AG04450 (cell line): ENCODE measurements around the gene AMOTL2. TPM values are rescaled to one million over a fixed set of nuclear protein-coding genes. Genes with fewer than 3 reads are reported as not detected.

ENCODE experiments used
- CTCF ChIA-PET: fragments of 300-600, 350-600 bp; formaldehyde crosslinking; extraction: SDS; loops from one replicate; lab custom pipeline; 2022; ENCODE audit warnings: antibody characterized with exemption, inconsistent platforms; lab: Charles Lee
- POLR2A ChIA-PET: fragments of 350-600 bp; formaldehyde crosslinking; extraction: SDS; loops from one replicate; lab custom pipeline; 2021; ENCODE audit warnings: antibody characterized with exemption, inconsistent platforms; lab: Yijun Ruan, JAX
- DNase-seq: peaks from one replicate; pipeline ENCODE4 v3.0.0-alpha.2; 2011; ENCODE audit warnings: low read depth, low spot score
- H3K27ac ChIP-seq: one replicate; pipeline ENCODE4 v1.5.1; 2012; ENCODE audit warnings: low read depth, low read length, control low read depth
- H3K27me3 ChIP-seq: one replicate; pipeline ENCODE4 v1.6.0; 2012; ENCODE audit warnings: low read length; ENCODE audit not compliant: control insufficient read depth, insufficient read depth
- H3K4me3 ChIP-seq: 2 replicates; pipeline ENCODE4 v1.5.1; 2011; ENCODE audit warnings: mild to moderate bottlenecking, low read depth, low read length, control low read depth
- H3K9me3 ChIP-seq: 2 replicates; pipeline ENCODE4 v1.5.1; 2012; ENCODE audit warnings: low read length; ENCODE audit not compliant: control insufficient read depth, insufficient read depth
- CTCF ChIP-seq: IDR thresholded peaks from 2 replicates; pipeline ENCODE4 v1.5.1; 2011; ENCODE audit warnings: low read depth, low read length, control low read depth, inconsistent platforms
- polyA plus RNA-seq: library from polyadenylated mRNA; depleted of rRNA; stranded (reverse); fragments of >200 nt; gene quantifications from 2 replicates; pipeline ENCODE4 v1.2.3, GENCODE V29; 2011

The AMOTL2 gene
- polyA plus RNA-seq, 1 experiment, result 74.5 TPM

- ChIA-PET POLR2A (no interaction called here), CTCF (interaction anchor here (2.8 to 4.3 kb wide), 2 partner anchors 110 to 114 kb away, joined by 15 to 38 read pairs; no protein-coding TSS in a partner anchor)
- H3K27ac ChIP-seq, result peak overlapping the region; percentile 57
Observed at GRCh38 chr3:134362221-134362620, 12.0 kb downstream of the AMOTL2 start.

GRCh38 chr3:134361162-134361835 is 12.9 kb downstream of the AMOTL2 start:
- CTCF ChIA-PET, result interaction anchor here (0.6 to 0.9 kb wide), 2 partner anchors 52 to 112 kb away, joined by 3 to 4 read pairs; no protein-coding TSS in a partner anchor
- POLR2A ChIA-PET, result interaction anchor here (0.6 to 1.6 kb wide), 4 partner anchors 11 to 119 kb away, joined by 3 to 4 read pairs (median 3); no protein-coding TSS in a partner anchor
- no peak for TF ChIP-seq CTCF
- no peak for DNase-seq
- no peaks in the 10 kb centered on the region for H3K27me3 ChIP-seq
- no peak overlapping the region for H3K4me3 ChIP-seq
- no peaks in the 10 kb centered on the region; the same call in 1 of the 2 replicates for H3K9me3 ChIP-seq
- peak overlapping the region; percentile 97 for H3K27ac ChIP-seq

More at GRCh38 chr3:134362221-134362620, 12.0 kb downstream of the AMOTL2 start:
- H3K4me3 ChIP-seq, result no peak overlapping the region
- no peaks in the 10 kb centered on the region for H3K27me3 ChIP-seq
- no peak for DNase-seq
- TF ChIP-seq CTCF, result no peak
- H3K9me3 ChIP-seq, result no peaks in the 10 kb centered on the region; the same call in 1 of the 2 replicates

GRCh38 chr3:134360046-134360445 is 14.2 kb downstream of the AMOTL2 start:
- peak overlapping the region; percentile 97 for H3K27ac ChIP-seq
- no peaks in the 10 kb centered on the region; the same call in 1 of the 2 replicates for H3K9me3 ChIP-seq
- POLR2A ChIA-PET, result interaction anchor here (0.5 to 4.8 kb wide), 4 partner anchors 11 to 41 kb away, joined by 3 to 53 read pairs (median 8); partner anchors contain the start of gene AMOTL2
- H3K27me3 ChIP-seq, result no peaks in the 10 kb centered on the region
- no peak for TF ChIP-seq CTCF
- CTCF ChIA-PET, result interaction anchor here (1.4 to 6.9 kb wide), 2 partner anchors 49 to 114 kb away, joined by 4 to 55 read pairs; no protein-coding TSS in a partner anchor
- no peak overlapping the region for H3K4me3 ChIP-seq
- no peak for DNase-seq

- CTCF ChIA-PET, result interaction anchor here (0.8 to 6.9 kb wide), 5 partner anchors 49 to 124 kb away, joined by 3 to 55 read pairs (median 5); no protein-coding TSS in a partner anchor
- no peak for DNase-seq
- Histone ChIP-seq H3K27ac (peak overlapping the region; percentile 97), H3K9me3 (no peaks in the 10 kb centered on the region; the same call in 1 of the 2 replicates), H3K4me3 (no peak overlapping the region), H3K27me3 (no peaks in the 10 kb centered on the region)
- POLR2A ChIA-PET, result interaction anchor here (0.7 to 5.3 kb wide), 8 partner anchors 7 to 48 kb away, joined by 3 to 53 read pairs (median 6); partner anchors contain the start of gene AMOTL2
- no peak for TF ChIP-seq CTCF
Observed at GRCh38 chr3:134359121-134360010, 14.9 kb downstream of the AMOTL2 start.
